Stomach (tissue), 4 donors: ENCODE results near the gene CENPT.

ENCODE experiments used
- CTCF ChIP-seq, 7 experiments: fragments of 450-650 bp in 4 of 7; fragments of 200-600 bp in 3 of 7; sonication (generic) in 3 of 7; IDR thresholded peaks; one replicate each; pipeline ENCODE4 v1.5.1; 2016 to 2019; ENCODE audit warnings: antibody characterized with exemption in 7 of 7, control low read depth in 2 of 7, mild to moderate bottlenecking in 1 of 7
- EP300 ChIP-seq: sonication (generic); formaldehyde crosslinking; IDR thresholded peaks from one replicate; pipeline ENCODE4 v1.6.1; 2017; ENCODE audit warnings: antibody characterized with exemption
- POLR2A ChIP-seq, 4 donors: fragments of 450-650 bp; IDR thresholded peaks; one replicate each; pipeline ENCODE4 v1.6.1; 2016; ENCODE audit warnings: antibody characterized with exemption in 4 of 4, control low read depth in 2 of 4, mild to moderate bottlenecking in 1 of 4, moderate library complexity in 1 of 4
- POLR2AphosphoS5 ChIP-seq, 3 donors: sonication (generic); formaldehyde crosslinking; IDR thresholded peaks; one replicate each; pipeline ENCODE4 v1.6.1; 2016; ENCODE audit warnings: antibody characterized with exemption in 3 of 3

- TF ChIP-seq CTCF (IDR thresholded peaks at IDR 0.05), result peak in 1 of 7 experiments; percentile 9
- TF ChIP-seq POLR2A (IDR thresholded peaks at IDR 0.05), result no peak
- TF ChIP-seq POLR2AphosphoS5 (IDR thresholded peaks at IDR 0.05), result no peak
- no peak for TF ChIP-seq EP300
These were observed 4.8 kb downstream of the CENPT start for GRCh38 chr16:67842509-67843342.
